ENCODE results near the gene KAZN.

KAZN gene

DNA sequence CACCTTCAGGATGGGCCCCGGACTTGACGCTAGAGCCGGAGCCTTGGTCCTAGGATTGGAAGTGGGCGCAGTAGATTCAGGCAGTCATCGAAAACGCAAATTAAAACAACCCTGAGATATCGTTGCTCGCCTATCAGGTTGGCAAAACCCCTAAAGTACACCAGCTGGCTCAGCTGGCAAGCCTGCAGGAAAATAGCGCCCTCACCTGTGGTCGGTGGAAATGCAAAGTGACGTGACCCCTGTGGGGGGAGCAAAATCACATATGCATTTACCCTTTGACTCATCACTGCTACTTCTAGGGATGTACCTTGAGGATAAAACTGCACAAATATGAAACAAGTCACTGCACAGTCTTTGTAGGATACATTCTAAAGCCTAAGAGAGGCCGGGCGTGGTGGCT is 384.8 kb downstream of the KAZN start:
- no peak overlapping the region for H3K4me3 ChIP-seq (ENCODE audit: low read depth, low read length)
- TF ChIP-seq, protein P1, sequence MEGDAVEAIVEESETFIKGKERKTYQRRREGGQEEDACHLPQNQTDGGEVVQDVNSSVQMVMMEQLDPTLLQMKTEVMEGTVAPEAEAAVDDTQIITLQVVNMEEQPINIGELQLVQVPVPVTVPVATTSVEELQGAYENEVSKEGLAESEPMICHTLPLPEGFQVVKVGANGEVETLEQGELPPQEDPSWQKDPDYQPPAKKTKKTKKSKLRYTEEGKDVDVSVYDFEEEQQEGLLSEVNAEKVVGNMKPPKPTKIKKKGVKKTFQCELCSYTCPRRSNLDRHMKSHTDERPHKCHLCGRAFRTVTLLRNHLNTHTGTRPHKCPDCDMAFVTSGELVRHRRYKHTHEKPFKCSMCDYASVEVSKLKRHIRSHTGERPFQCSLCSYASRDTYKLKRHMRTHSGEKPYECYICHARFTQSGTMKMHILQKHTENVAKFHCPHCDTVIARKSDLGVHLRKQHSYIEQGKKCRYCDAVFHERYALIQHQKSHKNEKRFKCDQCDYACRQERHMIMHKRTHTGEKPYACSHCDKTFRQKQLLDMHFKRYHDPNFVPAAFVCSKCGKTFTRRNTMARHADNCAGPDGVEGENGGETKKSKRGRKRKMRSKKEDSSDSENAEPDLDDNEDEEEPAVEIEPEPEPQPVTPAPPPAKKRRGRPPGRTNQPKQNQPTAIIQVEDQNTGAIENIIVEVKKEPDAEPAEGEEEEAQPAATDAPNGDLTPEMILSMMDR (IDR thresholded peaks at IDR 0.05; ENCODE audit: low read depth, low read length, missing control alignments): peak; percentile 3
- DNase-seq (ENCODE audit: low read depth): no peak

DNA sequence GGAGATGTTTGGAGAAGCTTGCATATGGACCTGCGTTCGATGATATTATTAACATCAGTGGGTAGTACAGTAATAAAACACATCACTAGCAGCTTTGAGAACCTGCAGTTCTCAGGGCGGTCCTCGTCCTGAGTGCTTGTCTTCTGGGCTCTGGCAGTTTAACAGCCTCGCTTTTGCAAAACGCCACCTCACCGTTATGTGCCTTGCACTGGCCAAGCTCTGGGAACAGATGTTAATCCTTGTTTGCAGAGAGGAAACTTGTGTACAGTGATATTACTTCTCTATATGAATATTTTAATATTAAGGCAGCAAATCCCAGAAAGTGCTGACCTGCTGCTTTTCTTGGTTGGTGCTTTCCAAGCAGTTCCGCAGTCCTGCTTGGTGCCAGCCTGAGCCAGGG is 387.7 kb downstream of the KAZN start:
- H3K4me3 ChIP-seq (ENCODE audit: low read depth, low read length): no peak overlapping the region
- DNase-seq (ENCODE audit: low read depth): no peak
- TF ChIP-seq, protein P1 (IDR thresholded peaks at IDR 0.05; ENCODE audit: low read depth, low read length, missing control alignments): no peak

DNA sequence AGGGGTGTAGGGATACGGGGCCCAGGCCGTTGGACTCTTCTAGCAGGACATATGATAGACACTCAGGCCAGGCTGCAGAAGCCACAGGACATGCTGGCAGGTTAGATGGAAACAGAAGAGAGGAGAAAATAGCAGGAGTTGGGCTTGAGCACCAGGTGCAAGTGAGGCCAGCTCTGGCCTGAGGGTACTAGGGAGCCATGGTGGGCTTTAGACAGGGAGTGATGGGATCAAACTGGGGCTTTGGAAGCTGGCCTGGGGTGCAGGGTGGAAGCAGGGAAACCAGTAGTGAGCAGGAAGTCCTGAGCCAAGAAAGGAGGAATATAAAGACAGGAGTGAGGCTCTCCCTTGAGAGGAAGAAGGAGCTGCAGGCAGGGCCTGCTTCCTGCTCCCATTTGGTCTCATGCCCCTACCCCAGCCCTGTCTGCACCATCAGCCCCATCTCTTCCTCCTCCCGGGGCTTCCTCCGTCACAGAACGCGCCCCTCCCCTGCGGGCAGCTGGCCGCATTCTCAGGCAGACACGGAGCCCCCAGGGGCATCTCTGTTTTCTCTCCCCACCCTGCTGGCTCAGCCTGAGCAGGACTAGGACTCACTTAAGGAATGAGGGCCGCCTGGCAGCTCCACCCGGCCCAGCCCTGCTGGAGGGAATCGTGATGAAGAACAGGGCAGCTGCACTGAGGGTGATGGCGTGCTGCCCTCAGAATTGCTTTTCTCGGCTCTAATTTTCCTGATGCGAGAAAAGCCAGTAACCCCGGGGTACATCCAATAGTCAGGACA is 389.5 kb downstream of the KAZN start:
- no peak overlapping the region for H3K4me3 ChIP-seq (ENCODE audit: low read depth, low read length)
- no peak for DNase-seq (ENCODE audit: low read depth)
- TF ChIP-seq, protein P1 (IDR thresholded peaks at IDR 0.05; ENCODE audit: low read depth, low read length, missing control alignments): no peak

DNA sequence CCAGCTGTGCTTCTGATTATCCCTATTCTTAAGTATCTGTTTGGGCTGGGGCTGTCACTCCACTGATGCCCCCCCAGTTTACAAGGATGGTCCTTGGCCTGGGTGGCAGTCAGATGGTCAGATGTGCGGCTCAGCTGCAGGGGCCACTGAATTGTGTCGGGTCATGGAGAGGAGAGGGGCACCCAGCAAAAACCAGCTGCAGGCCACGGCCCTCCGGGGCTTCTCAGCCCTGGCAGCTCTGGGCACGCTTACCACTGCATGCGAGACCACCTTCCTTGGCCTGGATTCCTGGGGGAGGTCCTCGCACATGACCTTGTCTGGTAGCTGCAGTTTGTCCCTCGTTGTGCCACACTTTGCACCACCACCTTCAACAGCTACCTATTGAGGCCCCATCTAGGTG is 390.2 kb downstream of the KAZN start:
- H3K4me3 ChIP-seq (ENCODE audit: low read depth, low read length): no peak overlapping the region
- DNase-seq (ENCODE audit: low read depth): no peak
- TF ChIP-seq, protein P1 (IDR thresholded peaks at IDR 0.05; ENCODE audit: low read depth, low read length, missing control alignments): no peak

DNA sequence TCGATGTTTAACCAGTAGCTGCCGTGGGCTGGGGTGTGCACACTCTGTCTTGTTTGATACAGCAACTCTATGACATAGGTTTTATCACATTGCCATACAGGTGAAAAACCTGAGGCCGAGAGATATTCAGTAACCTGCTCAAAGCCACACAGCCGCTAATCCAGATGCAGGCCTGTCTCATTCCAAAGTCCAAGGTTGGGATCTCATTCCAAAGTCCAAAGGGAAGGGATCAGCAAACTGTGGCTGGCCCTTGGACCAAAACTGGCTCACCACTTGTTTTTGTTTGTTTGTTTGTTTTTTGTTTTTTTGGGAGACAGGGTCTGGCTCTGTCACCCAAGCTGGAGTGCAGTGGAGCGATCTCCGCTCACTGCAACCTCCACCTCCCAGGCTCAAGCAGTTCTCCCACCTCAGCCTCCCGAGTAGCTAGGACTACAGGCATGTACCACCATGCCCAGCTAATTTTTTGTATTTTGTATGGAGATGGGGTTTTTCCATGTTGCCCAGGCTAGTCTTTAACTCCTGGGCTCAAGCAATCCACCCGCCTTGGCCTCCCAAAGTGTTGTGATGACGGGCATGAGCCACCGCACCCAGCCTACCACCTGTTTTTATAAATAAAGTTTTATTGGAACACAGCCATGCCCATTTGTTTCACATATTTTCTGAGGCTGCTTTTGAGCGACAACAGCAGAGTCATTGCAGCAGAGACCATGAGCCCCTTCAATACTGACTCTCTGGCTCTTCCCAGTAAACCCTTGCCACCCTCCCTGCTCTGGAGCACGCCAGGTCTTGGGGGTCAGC is 391.6 kb downstream of the KAZN start:
- DNase-seq (ENCODE audit: low read depth): no peak
- no peak overlapping the region for H3K4me3 ChIP-seq (ENCODE audit: low read depth, low read length)

DNA sequence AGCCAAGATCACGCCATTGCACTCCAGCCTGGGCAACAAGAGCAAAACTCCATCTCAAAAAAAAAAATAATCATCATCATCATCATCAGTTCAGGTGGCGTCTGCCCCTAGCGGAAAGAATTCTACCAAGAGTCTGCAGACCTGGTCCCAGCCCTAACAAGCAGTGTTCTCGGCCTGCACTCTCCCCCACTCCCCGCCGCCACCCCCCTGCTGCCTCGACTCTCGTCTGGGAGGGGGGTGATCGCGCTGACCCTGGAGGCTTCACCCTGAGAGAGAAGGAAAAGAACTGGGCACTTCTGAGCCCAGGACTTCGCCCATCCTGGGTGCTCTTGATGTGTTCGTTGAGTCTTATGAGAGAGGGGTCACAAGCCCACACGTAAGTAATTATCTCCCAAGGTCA is 394.9 kb downstream of the KAZN start:
- no peak for DNase-seq (ENCODE audit: low read depth)
- TF ChIP-seq, protein P1 (IDR thresholded peaks at IDR 0.05; ENCODE audit: low read depth, low read length, missing control alignments): no peak
- no peak overlapping the region for H3K4me3 ChIP-seq (ENCODE audit: low read depth, low read length)

More for the DNA sequence above, 391.6 kb downstream of the KAZN start:
- TF ChIP-seq, protein P1 (IDR thresholded peaks at IDR 0.05; ENCODE audit: low read depth, low read length, missing control alignments): no peak

Data from GM12864 (cell line).